GM18519 (cell line): ENCODE results near the gene CDC42SE2.
A peak's percentile ranks its signal among the peaks of the same experiment; 100 is the strongest.

Experiments used
- ATAC-seq: cut with Tn5 transposase; IDR thresholded peaks from one replicate; pipeline ENCODE4 v1.9.1; 2021; ENCODE audit warnings: mild to moderate bottlenecking, moderate library complexity; ENCODE audit not compliant: unreplicated experiment, low FRiP score

The CDC42SE2 gene, protein sequence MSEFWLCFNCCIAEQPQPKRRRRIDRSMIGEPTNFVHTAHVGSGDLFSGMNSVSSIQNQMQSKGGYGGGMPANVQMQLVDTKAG

DNA sequence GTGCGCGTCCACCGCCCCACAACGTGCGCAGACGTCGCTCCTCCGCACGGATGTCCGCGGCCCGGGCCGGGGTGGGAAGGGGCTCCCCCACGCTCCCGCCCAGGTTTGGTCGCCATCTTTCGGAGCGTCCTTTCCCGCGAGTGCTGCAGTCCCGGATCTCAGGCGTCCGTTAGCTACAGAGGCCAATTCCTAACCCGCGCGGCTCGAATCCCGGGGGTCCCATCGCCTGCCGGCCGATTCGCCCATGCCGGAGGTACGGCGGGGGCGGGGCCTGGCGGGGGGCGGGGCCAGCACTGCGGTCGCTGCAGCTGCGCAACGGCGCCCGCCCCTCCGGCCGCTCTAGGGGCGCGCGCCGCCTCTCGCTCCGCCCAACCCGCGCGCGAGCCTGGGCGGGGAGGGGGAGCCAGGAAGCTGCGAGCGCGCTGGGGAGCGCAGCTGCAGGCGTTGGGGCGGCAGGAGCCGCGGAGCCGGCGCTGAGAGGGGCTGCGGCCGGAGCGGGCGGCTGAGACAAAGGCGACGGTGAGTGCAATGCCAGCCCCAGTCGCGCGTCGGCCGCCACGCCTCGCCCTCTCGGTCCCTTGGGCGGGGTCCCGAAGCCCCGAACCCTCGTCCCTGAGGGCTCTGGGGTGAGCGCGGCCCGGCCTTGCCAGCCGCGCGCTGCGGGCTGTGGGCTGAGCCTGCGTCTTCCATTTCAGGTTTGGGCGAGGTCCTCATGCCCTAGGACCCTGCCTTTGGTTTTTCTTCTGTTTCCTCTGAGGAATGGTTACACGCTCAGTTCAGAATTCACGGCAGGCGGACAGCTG is at the start of gene CDC42SE2:
Gene CDC42SE2 (plus strand): TSS at position 406 of the 803 bp plus-strand sequence. CDS start 95,441 bp downstream, outside the sequence.
- peak; percentile 81 for ATAC-seq

DNA sequence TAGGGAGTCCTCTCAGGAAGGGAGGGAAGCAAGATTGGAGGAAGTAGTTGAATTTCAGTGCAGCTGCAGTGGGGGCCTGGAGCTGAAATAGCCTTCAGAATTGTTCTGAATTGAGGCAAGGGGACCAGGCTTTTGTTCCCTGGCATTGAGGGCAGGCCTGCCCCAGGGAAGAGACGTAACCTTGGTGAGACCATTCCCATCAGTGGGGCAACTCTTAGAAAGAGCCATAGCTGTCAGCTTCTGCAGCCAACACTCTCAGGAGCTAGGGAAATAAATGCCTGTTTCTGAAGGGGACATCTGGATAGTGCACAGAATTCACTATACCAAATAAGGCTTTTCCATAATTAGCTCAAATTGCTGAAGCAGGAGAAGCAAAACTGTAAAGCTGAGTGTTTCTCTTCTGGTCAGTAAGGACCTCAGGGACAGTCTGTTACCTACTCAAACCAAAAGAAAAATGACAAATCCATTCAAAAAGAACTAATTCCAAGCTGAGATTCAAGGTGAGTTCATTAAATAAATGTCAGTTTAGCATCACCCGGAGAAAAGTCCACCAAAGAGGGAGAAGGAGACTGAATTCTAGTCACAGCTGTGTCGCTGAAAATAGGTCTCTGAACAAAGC is 49.1 kb upstream of the CDC42SE2 start:
- no peak for ATAC-seq

DNA sequence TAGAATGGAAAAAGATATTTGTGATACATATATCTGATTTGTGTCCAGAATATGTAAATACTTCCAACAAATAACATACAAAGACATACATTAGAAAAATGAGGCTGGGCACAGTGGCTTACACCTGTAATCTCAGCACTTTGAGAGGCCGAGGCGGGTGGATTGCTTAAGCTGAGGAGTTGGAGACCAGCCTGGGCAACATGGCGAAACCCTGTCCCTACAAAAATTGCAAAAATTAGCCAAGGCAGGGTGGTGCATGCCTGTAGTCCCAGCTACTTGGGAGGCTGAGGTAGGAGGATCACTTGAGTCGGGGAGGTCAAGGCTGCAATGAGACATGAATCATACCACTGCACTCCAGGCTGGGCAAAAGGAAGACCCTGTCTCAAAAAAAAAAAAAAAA is 46.1 kb upstream of the CDC42SE2 start:
- ATAC-seq = no peak

DNA sequence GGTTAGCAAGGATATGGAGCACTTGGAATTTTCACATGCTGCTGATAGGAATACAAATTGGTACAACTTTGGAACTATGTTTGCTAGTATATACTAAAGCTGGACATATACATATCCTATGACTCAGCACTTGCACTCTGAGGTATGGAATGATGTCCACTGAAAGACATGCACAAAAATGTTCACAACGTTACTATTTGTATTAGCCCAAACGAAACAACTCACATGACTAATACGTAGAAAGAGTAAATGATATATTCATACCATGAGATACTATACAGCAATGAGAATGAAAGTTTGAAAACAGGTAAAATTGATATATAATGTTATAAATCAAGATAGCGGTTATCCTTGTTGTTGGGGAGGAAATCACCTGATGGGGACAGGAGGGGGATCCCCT is 45.5 kb upstream of the CDC42SE2 start:
- ATAC-seq = peak; percentile 85

DNA sequence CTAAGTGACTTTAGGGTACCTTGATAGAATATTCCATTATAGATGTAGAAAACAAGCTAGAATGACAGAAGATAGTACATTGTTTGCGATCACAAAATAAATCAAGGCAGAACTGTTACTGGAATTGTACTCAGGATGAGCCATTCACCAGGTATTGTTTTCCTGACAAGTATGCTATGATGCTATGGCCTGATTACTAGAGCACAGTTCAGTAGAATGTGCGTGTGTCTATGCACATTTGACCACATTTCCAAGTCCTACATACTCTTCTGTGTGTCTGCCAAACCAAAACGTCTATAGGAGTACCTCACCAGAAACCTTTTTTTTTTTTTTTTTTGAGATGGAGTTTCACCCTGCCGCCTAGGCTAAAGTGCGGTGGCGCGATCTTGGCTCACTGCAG is 43.3 kb upstream of the CDC42SE2 start:
- no peak for ATAC-seq

DNA sequence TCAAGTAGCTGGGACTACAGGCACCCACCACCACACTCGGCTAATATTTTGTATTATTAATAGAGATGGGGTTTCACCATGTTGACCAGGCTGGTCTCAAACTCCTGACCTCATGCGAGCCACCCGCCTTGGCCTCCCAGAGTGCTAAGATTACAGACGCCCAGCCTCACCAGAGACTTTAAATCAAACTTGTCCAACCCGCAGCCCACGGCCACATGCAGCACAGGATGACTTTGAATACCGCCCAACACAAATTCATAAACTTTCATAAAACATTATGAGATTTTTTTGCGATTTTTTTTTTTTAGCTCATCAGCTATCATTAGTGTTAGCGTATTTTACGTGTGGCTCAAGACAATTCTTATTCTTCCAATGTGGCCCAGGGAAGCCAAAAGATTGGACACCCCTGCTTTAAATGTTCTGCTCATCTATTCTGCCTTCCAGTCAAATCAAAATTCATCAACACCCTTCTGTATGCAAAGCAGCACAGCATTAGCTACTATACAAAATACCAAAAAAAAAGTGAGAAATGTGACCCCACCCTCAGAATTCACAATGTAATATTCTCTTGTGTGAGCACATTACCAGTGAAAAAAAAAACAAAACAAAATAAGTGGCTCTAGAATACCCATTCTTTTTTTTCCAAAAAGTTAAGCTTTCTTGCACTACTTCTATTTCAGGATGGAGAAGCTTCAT is 42.7 kb upstream of the CDC42SE2 start:
- no peak for ATAC-seq

DNA sequence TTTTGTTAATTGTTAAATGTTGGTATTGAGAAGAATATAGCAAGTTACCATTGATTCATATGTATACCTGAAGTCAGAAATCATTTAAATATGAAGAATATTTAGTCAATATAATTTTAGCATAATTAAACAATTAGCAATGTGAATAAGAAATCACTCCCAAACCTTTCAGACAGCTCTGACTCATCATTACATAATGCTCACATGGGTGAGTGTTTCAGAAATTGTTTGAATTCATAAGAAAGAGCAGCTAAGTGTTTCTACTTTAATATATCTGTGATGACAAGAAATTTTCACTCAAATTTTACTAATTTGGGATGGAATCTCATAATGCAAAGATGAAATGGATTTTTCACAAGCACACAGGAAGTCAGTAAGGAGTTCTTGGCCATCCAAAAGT is 42.0 kb upstream of the CDC42SE2 start:
- ATAC-seq = no peak

DNA sequence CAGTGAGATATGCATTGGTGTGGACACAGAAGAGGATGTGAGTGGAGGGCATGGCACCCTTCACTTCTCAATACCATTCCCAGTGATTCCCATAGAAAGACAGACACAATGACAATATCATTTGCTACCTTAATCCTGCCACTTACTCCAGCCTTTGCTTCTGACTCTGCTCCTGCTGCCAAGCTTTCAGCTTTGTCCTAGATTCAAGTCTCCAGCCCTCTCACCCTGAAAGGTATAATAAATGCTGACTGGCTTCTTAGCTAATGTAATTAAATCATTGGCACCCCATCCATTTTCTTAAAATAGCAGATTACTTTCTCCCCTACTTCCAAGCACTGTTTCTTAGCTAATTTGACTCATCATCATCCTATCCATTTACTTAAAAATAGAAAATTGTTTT is 41.1 kb upstream of the CDC42SE2 start:
- no peak for ATAC-seq

DNA sequence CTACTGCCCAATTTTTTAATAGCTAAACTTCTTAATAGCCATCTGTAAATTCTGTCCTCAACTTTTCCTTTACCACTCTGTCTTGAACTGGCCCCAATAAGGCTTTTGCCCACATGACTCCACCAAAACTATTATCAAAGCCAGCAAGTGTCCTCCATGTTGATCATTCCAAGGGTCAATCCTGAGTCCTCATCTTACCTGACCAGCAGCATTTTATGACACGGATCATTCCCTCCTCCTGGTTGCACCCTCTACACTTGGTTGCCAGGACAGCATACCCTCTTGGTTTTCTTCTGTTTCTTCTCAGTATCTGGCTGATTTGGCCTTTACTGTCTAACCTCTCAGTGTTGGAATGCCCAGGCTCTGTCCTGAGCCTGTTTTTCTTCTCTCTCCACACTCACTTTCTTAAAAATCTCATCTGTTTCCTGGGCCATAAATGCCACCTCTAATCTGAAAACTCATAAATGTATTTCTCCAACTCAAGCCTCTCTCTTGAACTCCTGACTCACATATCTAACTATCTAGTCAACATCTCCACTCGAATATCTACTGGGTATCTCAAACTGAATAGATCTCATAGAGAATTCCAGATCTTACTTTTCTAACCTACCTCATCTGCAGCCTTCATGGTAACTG is 40.0 kb upstream of the CDC42SE2 start:
- ATAC-seq = no peak

DNA sequence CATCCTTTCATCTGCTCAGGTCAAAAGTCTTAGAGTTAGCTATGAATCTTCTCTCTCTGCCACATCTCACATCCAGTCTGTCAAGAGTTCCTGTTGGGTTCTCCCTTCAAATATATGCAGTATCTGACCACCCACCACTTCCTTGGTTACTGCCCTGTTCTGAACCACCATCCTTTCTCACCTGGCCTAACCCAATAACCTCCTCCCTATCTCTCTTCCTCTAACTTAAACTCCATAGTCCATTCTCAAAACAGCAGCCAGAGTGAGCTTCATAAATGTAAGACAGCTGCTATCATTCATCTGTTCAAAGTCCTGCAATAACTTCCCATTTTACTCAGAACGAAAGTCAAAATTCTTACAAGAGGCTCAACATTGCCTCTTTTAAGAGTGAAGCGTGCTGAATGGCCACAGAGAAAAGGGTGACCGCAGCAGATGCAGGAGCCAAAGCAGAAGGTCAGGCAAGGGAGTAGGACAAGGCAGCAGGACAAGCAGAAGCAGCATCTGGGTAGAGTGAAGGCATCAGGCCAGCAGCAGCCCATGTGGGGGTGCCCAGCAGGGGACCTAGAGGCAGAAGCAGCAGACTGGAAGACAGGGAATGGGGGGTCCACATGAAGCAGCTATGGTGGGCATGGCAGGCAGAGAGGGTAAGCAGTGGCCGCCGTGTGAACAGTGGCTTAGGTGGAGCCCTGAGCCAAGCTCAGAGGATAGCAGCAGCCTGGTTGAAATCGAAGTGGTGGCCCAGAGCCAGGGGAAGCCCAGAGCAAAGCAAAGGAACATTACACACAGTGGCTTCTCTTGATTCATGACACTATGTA is 39.3 kb upstream of the CDC42SE2 start:
- peak; percentile 89 for ATAC-seq

DNA sequence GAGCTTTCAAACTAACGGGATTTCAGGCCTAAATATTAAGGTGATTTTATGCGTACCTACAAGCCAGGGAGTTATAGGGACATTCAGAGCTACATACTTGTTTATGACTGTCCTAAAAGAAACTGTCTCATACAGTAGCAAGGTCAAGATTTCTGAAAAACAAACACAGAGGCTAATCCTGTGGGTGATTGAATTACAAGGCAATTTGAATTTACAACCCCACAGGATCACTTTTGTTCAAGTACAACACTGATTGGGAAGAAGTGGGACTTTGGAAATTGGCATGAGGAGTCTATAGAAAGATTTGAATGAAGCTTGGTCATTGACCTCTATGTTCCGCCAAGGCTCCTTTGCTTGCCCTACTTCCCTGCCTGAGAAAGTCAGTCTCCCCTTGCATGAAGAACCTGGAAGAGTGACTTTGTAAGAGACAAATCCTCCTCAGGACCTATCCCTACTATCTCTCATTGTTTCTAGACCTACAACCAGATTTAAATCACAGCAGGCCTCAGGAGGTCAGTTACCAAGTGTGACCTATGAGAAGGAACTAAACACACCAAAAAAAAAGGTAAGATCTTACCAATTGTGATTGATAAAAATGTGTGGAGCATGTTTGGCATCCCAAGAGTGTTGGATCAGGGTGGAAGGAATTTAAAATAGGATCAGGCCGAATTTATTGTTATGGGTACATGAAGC is 38.4 kb upstream of the CDC42SE2 start:
- ATAC-seq = no peak

DNA sequence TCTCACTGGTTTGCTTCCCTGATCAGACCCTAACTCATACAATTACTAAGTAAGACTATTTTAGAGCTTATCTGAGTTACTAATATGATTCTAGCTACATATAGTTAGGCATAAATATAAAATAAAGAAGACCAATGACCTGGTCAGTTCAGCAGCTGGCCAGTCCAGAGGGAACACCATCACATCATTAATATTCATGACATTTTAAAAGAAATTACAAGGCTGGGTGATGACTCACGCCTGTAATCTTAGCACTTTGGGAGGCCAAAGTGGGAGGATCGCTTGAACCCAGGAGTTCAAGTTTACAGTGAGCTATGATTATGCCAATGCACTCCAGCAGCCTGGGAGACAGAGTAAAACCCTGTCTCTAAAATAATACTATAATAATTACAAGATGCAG is 37.0 kb upstream of the CDC42SE2 start:
- ATAC-seq = no peak

DNA sequence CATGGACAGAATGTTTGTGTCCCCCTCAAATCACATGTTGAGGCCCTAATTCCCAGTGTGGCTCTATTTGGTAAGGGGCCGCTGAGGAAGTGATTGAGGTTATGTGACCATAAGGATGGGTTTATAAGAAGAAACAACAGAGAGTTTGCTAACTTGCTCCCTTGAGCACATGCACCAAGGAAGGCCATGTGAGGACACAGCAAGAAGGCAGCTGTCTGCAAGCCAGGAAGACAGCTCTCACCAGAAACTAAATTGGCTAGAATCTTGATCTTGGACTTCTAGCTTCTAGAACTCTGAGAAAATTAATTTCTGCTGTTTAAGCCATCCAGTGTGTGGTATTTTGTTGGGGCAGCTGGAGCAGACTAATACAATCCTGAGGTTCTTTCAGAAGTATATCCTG is 35.2 kb upstream of the CDC42SE2 start:
- ATAC-seq = no peak

DNA sequence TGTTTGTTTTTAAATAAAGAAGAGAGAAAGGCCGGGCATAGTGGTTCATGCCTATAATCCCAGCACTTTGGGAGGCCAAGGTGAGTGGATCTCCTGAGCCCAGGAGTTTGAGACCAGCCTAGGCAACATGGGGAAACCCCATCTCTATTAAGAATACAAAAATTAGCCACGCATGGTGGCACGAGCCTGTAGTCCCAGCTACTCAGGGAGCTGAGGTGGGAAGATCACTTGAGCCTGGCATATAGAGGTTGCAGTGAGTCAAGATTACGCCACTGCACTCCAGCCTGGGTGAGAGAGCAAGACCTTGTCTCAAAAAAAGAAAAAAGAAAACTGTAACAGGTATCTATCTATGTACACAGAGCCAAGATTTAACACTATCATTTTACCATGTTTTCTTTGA is 34.2 kb upstream of the CDC42SE2 start:
- no peak for ATAC-seq

DNA sequence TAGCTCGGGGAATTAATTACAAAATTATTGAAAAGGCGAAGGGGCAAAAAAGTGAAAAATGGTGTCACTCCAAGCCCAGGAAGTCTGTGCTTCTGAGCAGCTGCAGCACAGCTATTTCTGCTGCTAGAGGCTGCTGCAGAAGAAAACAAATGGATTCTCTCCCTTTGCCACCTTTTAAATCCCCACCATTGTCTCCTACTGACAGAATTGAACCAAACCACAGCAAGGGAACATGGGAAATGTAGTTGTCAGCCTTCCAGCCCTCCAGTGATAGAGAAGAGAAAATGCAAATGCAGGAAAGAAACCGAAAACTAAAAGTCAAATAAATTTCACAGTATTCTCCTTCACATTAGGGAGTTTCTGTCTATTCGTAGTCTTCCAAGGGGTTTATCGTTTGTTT is 33.4 kb upstream of the CDC42SE2 start:
- ATAC-seq = peak; percentile 51

DNA sequence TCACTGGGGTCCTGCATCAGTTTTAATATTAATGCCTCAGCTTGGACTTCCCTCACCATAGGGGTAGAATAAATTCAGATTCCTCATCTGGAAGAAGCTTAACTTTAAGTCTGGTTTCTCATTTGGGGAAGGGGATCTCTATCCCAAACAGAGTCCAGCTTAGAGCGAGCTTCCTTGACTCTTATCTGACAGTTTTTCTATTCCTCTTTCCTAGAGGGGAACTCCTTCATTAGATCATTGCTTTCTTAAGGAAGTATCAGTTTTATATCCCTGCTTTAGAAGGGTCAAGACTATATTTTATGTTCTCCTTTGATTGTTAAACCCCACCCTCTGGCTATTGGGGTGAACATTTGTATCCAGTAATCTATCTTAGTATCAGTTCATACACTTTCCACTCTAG is 24.2 kb upstream of the CDC42SE2 start:
- no peak for ATAC-seq

DNA sequence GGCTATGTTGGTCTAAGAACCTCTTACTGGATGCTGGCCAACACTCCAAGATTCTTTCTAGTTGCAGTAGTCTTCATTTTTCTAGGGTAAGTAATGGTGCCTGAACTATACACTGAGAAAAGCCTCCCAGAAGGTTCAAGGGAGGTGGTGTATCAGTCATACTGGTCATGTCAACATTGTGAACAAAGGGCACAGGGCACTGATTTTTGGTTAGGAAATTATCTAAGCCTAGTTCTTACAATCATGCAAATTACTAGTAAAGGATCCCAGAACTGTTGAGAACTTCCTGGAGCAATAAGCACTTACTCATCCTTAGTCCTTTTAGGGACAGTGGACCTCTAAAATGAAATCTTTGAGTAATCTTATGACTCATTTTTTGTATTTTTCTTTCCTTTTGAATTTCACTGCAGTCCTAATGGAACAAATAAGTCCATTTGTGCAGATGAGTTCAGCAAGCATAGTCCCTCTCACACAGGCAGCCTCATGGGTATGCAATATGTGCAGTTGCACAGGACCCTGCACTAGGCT is 21.1 kb upstream of the CDC42SE2 start:
- no peak for ATAC-seq

DNA sequence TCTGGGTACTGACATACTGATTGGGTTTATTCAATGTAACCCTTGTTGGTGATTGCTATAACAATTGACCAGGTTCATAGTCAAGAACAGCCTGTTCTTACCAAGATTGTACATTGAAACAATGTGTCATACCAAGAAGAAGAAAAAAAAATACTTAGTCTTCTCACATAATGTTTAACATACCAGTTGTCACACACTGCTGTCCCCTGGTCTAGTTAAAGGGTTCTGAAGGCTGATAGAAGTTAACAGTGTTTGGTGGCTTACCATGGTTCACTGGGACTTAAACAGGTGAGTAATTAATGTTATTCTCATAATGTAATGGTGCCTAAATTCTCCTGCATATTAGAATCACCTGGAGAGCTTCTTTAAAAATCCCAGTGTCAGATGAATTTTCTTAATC is 18.5 kb upstream of the CDC42SE2 start:
- no peak for ATAC-seq

DNA sequence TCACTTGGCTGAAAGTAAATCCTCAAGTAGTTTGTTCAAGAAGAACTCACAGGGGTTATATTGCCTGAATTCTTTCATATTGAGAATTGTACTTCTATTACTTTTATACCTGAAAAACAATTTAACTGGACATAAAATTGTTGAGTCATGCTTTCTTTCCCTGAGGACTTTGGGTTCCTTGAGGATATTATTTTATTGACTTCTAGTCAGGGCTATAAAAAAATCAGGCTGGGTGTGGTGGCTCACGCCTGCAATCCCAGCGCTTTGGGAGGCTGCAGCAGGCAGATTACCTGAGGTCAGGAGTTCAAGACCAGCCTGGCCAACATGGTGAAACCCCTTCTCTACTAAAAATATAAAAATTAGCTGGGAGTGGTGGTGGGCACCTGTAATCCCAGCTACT is 17.9 kb upstream of the CDC42SE2 start:
- ATAC-seq = no peak
